Vagina (tissue), 2 donors: ENCODE results near the gene CFAP299. TPM values are rescaled to one million over a fixed set of nuclear protein-coding genes. Genes with fewer than 3 reads are reported as not detected.
"Not testable (repeated sequence)": the region's sequence is repeated elsewhere in the genome, so short reads cannot be mapped to it uniquely, and the experiment has no call there.

Experiments
- DNase-seq, 2 donors: peaks; one replicate each; pipeline ENCODE4 v3.0.0-alpha.2; 2017; ENCODE audit errors: extremely low spot score in 2 of 2
- H3K27ac ChIP-seq: fragments of 200-600 bp; sonication (generic); one replicate; pipeline ENCODE4 v1.5.1; 2019
- H3K27me3 ChIP-seq: fragments of 200-600 bp; sonication (generic); one replicate; pipeline ENCODE4 v1.5.1; 2019
- H3K36me3 ChIP-seq, 2 donors: fragments of 200-600 bp; sonication (generic); one replicate each; pipeline ENCODE4 v1.5.1; 2017 to 2019
- H3K4me1 ChIP-seq: fragments of 200-600 bp; sonication (generic); one replicate; pipeline ENCODE4 v1.5.1; 2019
- H3K4me3 ChIP-seq, 2 donors: fragments of 200-600 bp; sonication (generic); 1 replicate in 1 of 2; 2 replicates in 1 of 2; pipeline ENCODE4 v1.5.1; 2016 to 2019
- H3K9me3 ChIP-seq: fragments of 200-600 bp; sonication (generic); one replicate; pipeline ENCODE4 v1.5.1; 2019
- POLR2A ChIP-seq, 2 donors: fragments of 450-650 bp; IDR thresholded peaks; one replicate each; pipeline ENCODE4 v1.6.1; 2017; ENCODE audit warnings: antibody characterized with exemption in 2 of 2, mild to moderate bottlenecking in 2 of 2, moderate library complexity in 2 of 2
- POLR2AphosphoS5 ChIP-seq, 2 donors: sonication (generic); formaldehyde crosslinking; IDR thresholded peaks; one replicate each; pipeline ENCODE4 v1.9.0; 2017; ENCODE audit warnings: antibody characterized with exemption in 2 of 2, mild to moderate bottlenecking in 2 of 2, low read depth in 1 of 2; ENCODE audit not compliant: insufficient read depth in 1 of 2
- intact Hi-C: fragments of 100-400 bp; cut with DNase I; formaldehyde crosslinking; loops from one replicate; pipeline ENCODE4 v1.15.1; 2023
- total RNA-seq: library from RNA; depleted of rRNA; stranded (reverse); fragments of >200 nt; gene quantifications from one replicate; pipeline ENCODE4 v1.2.3, GENCODE V29; 2016
- TF ChIP-seq, protein P1 (sequence below), 3 experiments: fragments of 450-650 bp in 2 of 3; fragments of 200-600 bp in 1 of 3; sonication (generic) in 1 of 3; IDR thresholded peaks; one replicate each; pipeline ENCODE4 v1.5.1; 2017 to 2019; ENCODE audit warnings: antibody characterized with exemption in 3 of 3, mild to moderate bottlenecking in 2 of 3, moderate library complexity in 2 of 3

Gene CFAP299
- total RNA-seq, 1 donor from 2014 or later: not detected

DNA sequence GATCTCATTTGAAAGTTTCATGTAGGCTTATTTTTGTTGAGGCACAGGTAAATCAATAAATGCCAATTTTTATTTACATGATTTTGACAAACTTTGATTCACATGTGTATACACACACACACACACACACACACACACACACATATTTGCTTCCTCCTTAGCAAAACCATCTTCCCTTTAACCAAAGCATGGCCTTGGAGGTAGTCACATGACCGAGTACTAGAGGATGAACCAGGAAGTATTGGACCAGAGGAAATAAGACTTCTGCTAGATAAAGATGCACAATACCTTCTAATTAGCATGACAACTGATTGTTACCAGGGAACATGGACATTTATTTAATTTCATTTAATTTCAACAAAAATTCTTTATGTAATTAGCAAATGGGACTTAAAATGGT, 23.4 kb upstream of the CFAP299 start:
- H3K4me1 ChIP-seq: no peaks in the 10 kb centered on the region
- no peak for DNase-seq
- intact Hi-C loops: no loop called here
- no peak overlapping the region for H3K4me3 ChIP-seq
- no peaks in the 10 kb centered on the region for H3K36me3 ChIP-seq
- no peaks in the 10 kb centered on the region for H3K27me3 ChIP-seq
- TF ChIP-seq POLR2AphosphoS5 (IDR thresholded peaks at IDR 0.05; ENCODE audit: insufficient read depth in 1 of 2, low read depth in 1 of 2): no peak
- no peak for TF ChIP-seq POLR2A (IDR thresholded peaks at IDR 0.05)
- TF ChIP-seq, protein P1, sequence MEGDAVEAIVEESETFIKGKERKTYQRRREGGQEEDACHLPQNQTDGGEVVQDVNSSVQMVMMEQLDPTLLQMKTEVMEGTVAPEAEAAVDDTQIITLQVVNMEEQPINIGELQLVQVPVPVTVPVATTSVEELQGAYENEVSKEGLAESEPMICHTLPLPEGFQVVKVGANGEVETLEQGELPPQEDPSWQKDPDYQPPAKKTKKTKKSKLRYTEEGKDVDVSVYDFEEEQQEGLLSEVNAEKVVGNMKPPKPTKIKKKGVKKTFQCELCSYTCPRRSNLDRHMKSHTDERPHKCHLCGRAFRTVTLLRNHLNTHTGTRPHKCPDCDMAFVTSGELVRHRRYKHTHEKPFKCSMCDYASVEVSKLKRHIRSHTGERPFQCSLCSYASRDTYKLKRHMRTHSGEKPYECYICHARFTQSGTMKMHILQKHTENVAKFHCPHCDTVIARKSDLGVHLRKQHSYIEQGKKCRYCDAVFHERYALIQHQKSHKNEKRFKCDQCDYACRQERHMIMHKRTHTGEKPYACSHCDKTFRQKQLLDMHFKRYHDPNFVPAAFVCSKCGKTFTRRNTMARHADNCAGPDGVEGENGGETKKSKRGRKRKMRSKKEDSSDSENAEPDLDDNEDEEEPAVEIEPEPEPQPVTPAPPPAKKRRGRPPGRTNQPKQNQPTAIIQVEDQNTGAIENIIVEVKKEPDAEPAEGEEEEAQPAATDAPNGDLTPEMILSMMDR (IDR thresholded peaks at IDR 0.05): no peak
- no peak overlapping the region for H3K27ac ChIP-seq
- no peaks in the 10 kb centered on the region for H3K9me3 ChIP-seq

DNA sequence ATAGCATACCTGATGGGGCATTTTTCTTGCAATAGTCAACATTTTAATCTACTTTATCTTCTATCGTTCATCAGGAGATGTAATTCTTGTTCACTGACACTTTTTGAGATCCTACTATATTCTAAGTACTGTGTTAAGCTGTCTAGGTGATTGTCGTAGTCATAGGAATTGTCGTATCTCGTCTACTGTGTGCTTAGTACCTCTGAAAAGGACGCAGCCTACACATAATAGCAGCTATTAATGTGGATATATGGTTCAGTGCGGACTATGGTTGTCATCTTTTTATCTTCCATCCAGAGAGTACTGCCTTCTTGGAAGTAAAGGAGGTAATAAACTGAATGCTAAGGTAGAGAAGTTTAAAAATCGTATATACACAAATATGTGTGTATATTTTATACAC, 21.9 kb upstream of the CFAP299 start:
- H3K4me3 ChIP-seq: no peak overlapping the region
- TF ChIP-seq, protein P1 (IDR thresholded peaks at IDR 0.05): no peak
- no peak for TF ChIP-seq POLR2AphosphoS5 (IDR thresholded peaks at IDR 0.05; ENCODE audit: insufficient read depth in 1 of 2, low read depth in 1 of 2)
- no peak for TF ChIP-seq POLR2A (IDR thresholded peaks at IDR 0.05)

GRCh38 chr4:80315848-80316247, 19.7 kb upstream of the CFAP299 start:
- DNase-seq, H3K36me3 ChIP-seq, H3K27me3 ChIP-seq, H3K9me3 ChIP-seq, H3K4me1 ChIP-seq, H3K4me3 ChIP-seq, intact Hi-C loops, H3K27ac ChIP-seq: not testable (repeated sequence)

More for the DNA sequence above, 21.9 kb upstream of the CFAP299 start:
- intact Hi-C loops: no loop called here
- no peak overlapping the region for H3K27ac ChIP-seq
- no peaks in the 10 kb centered on the region for H3K9me3 ChIP-seq
- no peaks in the 10 kb centered on the region for H3K36me3 ChIP-seq
- no peaks in the 10 kb centered on the region for H3K27me3 ChIP-seq
- no peak for DNase-seq
- no peaks in the 10 kb centered on the region for H3K4me1 ChIP-seq

- H3K4me1 ChIP-seq: no peaks in the 10 kb centered on the region
- TF ChIP-seq POLR2AphosphoS5 (IDR thresholded peaks at IDR 0.05; ENCODE audit: insufficient read depth in 1 of 2, low read depth in 1 of 2) (no peak), POLR2A (IDR thresholded peaks at IDR 0.05) (no peak)
- TF ChIP-seq, protein P1 (IDR thresholded peaks at IDR 0.05): no peak
- H3K27me3 ChIP-seq: no peaks in the 10 kb centered on the region
- intact Hi-C loops: no loop called here
- no peaks in the 10 kb centered on the region for H3K36me3 ChIP-seq
- DNase-seq: no peak
- H3K4me3 ChIP-seq: no peak overlapping the region
- no peak overlapping the region for H3K27ac ChIP-seq
- H3K9me3 ChIP-seq: no peaks in the 10 kb centered on the region
Measured at GRCh38 chr4:80321341-80321740, 14.2 kb upstream of the CFAP299 start.

DNA sequence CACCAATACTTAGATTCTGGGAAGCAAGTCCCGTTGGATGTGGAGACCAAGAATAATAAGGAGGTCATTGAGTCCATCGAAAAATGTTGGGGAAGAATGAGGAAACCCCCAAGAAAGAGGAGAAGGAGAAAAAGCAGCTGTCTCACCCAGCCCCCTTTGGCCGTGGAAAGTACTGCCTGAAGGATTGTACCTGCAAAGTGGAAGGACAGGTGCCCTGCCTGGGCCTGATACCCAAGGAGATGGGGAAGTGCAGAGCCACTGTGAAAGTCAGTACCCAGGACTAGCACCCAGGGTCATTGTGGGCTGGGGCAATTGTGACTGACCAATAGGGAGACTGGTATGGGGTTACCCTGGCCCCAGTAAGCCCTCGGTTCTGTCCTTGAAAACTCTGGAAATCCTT, 13.8 kb upstream of the CFAP299 start:
- TF ChIP-seq POLR2AphosphoS5 (IDR thresholded peaks at IDR 0.05; ENCODE audit: insufficient read depth in 1 of 2, low read depth in 1 of 2): no peak
- TF ChIP-seq, protein P1 (IDR thresholded peaks at IDR 0.05): no peak
- no peak for TF ChIP-seq POLR2A (IDR thresholded peaks at IDR 0.05)
- no peaks in the 10 kb centered on the region for H3K36me3 ChIP-seq
- no peak for DNase-seq
- H3K27ac ChIP-seq: no peak overlapping the region
- H3K27me3 ChIP-seq: no peaks in the 10 kb centered on the region
- no peaks in the 10 kb centered on the region for H3K9me3 ChIP-seq
- H3K4me1 ChIP-seq: no peaks in the 10 kb centered on the region
- intact Hi-C loops: no loop called here
- no peak overlapping the region for H3K4me3 ChIP-seq

DNA sequence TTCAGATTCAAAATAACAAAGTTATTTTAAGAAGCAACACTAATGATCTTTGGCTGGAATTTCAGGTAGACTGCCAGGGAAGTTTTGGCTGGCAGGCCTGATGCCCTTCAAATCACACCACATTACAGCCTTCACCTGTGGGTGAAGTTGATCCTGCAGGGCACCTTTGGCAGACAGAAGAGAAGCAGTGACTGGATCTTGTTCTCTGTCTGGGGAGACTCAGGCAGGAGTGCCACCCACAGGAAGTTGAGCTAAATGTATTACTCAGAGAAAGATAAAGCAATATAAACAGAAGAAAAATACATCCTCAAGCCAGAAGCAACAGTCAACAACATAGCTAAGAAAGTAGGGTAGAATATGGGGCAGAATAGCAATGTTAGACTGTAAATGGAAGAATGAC, 12.8 kb upstream of the CFAP299 start:
- DNase-seq: no peak
- Histone ChIP-seq H3K27ac (no peak overlapping the region), H3K36me3 (no peaks in the 10 kb centered on the region), H3K4me1 (no peaks in the 10 kb centered on the region), H3K27me3 (no peaks in the 10 kb centered on the region), H3K4me3 (no peak overlapping the region), H3K9me3 (no peaks in the 10 kb centered on the region)
- no peak for TF ChIP-seq POLR2AphosphoS5 (IDR thresholded peaks at IDR 0.05; ENCODE audit: insufficient read depth in 1 of 2, low read depth in 1 of 2)
- TF ChIP-seq, protein P1 (IDR thresholded peaks at IDR 0.05): no peak
- TF ChIP-seq POLR2A (IDR thresholded peaks at IDR 0.05): no peak
- intact Hi-C loops: no loop called here
